Heart left ventricle (tissue), 13 donors: ENCODE measurements around the gene SRCIN1.

Experiments used
- CTCF ChIP-seq, 12 donors: fragments of 200-600 bp; sonication (generic) in 4 of 12; IDR thresholded peaks; one replicate each; pipeline versions ENCODE4 v1.5.0 to v1.8.0; 2018 to 2022; ENCODE audit warnings: antibody characterized with exemption in 12 of 12, mild to moderate bottlenecking in 5 of 12
- POLR2A ChIP-seq, 2 donors: fragments of 450-650 bp; IDR thresholded peaks; one replicate each; pipeline ENCODE4 v1.6.1; 2017; ENCODE audit warnings: antibody characterized with exemption in 2 of 2, mild to moderate bottlenecking in 2 of 2, moderate library complexity in 2 of 2
- donor health status: ischemic (EF 13 %, LVEDD 7.1; RV severe dilation, severe dysfunction).
- donor health status: DM: no; HTN: yes; CAD: no.
- donor health status: DM: no; HTN: no; CAD: no.
- donor health status: ischemic (EF 25% LVEDD 6.9; RV normal size, moderate dysfunction).
- donor health status: ischemic (EF 25% LVEDD 5.7; RV mildly dilated, moderate dysfunction).
- donor health status: ischemic (EF 35%, LVEDD 5.7; RV mildly dilated, moderate dysfunction).
- donor health status: nonischemic (EF 11% LVEDD 7.7; RV severe dilation, severe dysfunction).
- donor health status: DM: yes; HTN: yes; CAD: no.
- donor health status: PGD.
- donor health status: ischemic (EF 29% LVEDD 5.4; RV normal size, mild dysfunction).
- donor health status: nonischemic (EF 23%, LVEDD 6.1; RV moderate dilation, normal function).

- TF ChIP-seq POLR2A (IDR thresholded peaks at IDR 0.05) (no peak), CTCF (IDR thresholded peaks at IDR 0.05) (no peak)
Measured at GRCh38 chr17:38564869-38565268, 40.9 kb downstream of the SRCIN1 start.
